ENCODE results near the gene NAV3.

The NAV3 gene

GRCh38 chr12:78119351-78119918 lies 288.7 kb downstream of the NAV3 start:
- H3K27me3 ChIP-seq (ENCODE audit: insufficient read depth, poor library complexity, severe bottlenecking) = no peaks in the 10 kb centered on the region
- no peak for TF ChIP-seq POLR2AphosphoS5 (IDR thresholded peaks at IDR 0.05; ENCODE audit: low read depth)
- no peak for TF ChIP-seq CTCF (IDR thresholded peaks at IDR 0.05; ENCODE audit: insufficient read depth, low read length)
- TF ChIP-seq REST (IDR thresholded peaks at IDR 0.05; ENCODE audit: insufficient replicate concordance, low read depth) = no peak
- no peak for TF ChIP-seq GABPA (IDR thresholded peaks at IDR 0.05; ENCODE audit: low read depth)
- no peak for TF ChIP-seq SPI1 (IDR thresholded peaks at IDR 0.05; ENCODE audit: borderline replicate concordance, low read depth)
- no peak overlapping the region for H3K4me3 ChIP-seq (replicated peaks; ENCODE audit: insufficient read depth, low read length)
- no peak for DNase-seq (ENCODE audit: low read depth in 1 of 2, low spot score in 1 of 2)
- no peak overlapping the region for H3K27ac ChIP-seq (replicated peaks)

GRCh38 chr12:78120306-78120705 lies 289.6 kb downstream of the NAV3 start:
- DNase-seq (ENCODE audit: low read depth in 1 of 2, low spot score in 1 of 2) = no peak
- Histone ChIP-seq H3K27me3 (ENCODE audit: insufficient read depth, poor library complexity, severe bottlenecking) (no peaks in the 10 kb centered on the region), H3K4me3 (replicated peaks; ENCODE audit: insufficient read depth, low read length) (no peak overlapping the region), H3K27ac (replicated peaks) (no peak overlapping the region)
- no peak for TF ChIP-seq GABPA (IDR thresholded peaks at IDR 0.05; ENCODE audit: low read depth)

- Histone ChIP-seq H3K27me3 (ENCODE audit: insufficient read depth, poor library complexity, severe bottlenecking) (no peaks in the 10 kb centered on the region), H3K27ac (replicated peaks) (no peak overlapping the region), H3K4me3 (replicated peaks; ENCODE audit: insufficient read depth, low read length) (no peak overlapping the region)
- TF ChIP-seq GABPA (IDR thresholded peaks at IDR 0.05; ENCODE audit: low read depth) (no peak), CTCF (IDR thresholded peaks at IDR 0.05; ENCODE audit: insufficient read depth, low read length) (peak; percentile 1)
- peak; percentile 5 to 22 for DNase-seq (ENCODE audit: low read depth in 1 of 2, low spot score in 1 of 2)
These were observed 290.3 kb downstream of the NAV3 start for GRCh38 chr12:78120866-78121560.

- no peak for TF ChIP-seq GABPA (IDR thresholded peaks at IDR 0.05; ENCODE audit: low read depth)
- no peak for TF ChIP-seq CTCF (IDR thresholded peaks at IDR 0.05; ENCODE audit: insufficient read depth, low read length)
- no peak for TF ChIP-seq SPI1 (IDR thresholded peaks at IDR 0.05; ENCODE audit: borderline replicate concordance, low read depth)
- TF ChIP-seq POLR2AphosphoS5 (IDR thresholded peaks at IDR 0.05; ENCODE audit: low read depth) = no peak
- no peak for TF ChIP-seq REST (IDR thresholded peaks at IDR 0.05; ENCODE audit: insufficient replicate concordance, low read depth)
- Histone ChIP-seq H3K4me3 (replicated peaks; ENCODE audit: insufficient read depth, low read length) (no peak overlapping the region), H3K27me3 (ENCODE audit: insufficient read depth, poor library complexity, severe bottlenecking) (no peaks in the 10 kb centered on the region), H3K27ac (replicated peaks) (no peak overlapping the region)
- no peak for DNase-seq (ENCODE audit: low read depth in 1 of 2, low spot score in 1 of 2)
These were observed 291.4 kb downstream of the NAV3 start for GRCh38 chr12:78121969-78122610.

Data from HL-60 (cell line).